ENCODE results near the gene HSD17B13. TPM values are rescaled to one million over a fixed set of nuclear protein-coding genes. Genes with fewer than 3 reads are reported as not detected.
"Not testable (repeated sequence)": the region's sequence is repeated elsewhere in the genome, so short reads cannot be mapped to it uniquely, and the experiment has no call there.

Gene HSD17B13
- total and polyA plus RNA-seq, 4 experiments from 2014 or later: 0.14 to 0.58 (median 0.35) TPM; not detected in 1

- no peak overlapping the region for H3K4me3 ChIP-seq (ENCODE audit: low read length in 2 of 2)
- no peak overlapping the region for H3K27ac ChIP-seq (ENCODE audit: low read depth, low read length)
- no peaks in the 10 kb centered on the region for H3K36me3 ChIP-seq (ENCODE audit: insufficient read depth, low read length)
- peak overlapping the region in 4 of 8 donors; percentile 27 to 57 (median 40) for H3K4me3 Mint-ChIP-seq
- CTCF ChIA-PET (ENCODE audit: partially characterized antibody): no interaction called here
- DNase-seq: no peak
- peaks cover 0 to 5% (median 2%) of the 10 kb centered on the region in 4 donors for H3K4me1 Mint-ChIP-seq
- peaks cover 0 to 4% of the 10 kb centered on the region in 2 donors for H3K36me3 Mint-ChIP-seq
- intact Hi-C loops (cut with micrococcal nuclease): no loop called here
- POLR2A ChIA-PET (ENCODE audit: partially characterized antibody): no interaction called here
- H3K4me1 ChIP-seq (ENCODE audit: insufficient read depth, low read length): no peaks in the 10 kb centered on the region
- no peaks in the 10 kb centered on the region for H3K27me3 ChIP-seq (ENCODE audit: insufficient read depth, low read length)
- H3K9me3 Mint-ChIP-seq: peaks cover 0 to 2% (median 0%) of the 10 kb centered on the region in 8 donors
- peaks cover 0 to 3% of the 10 kb centered on the region in 2 donors for H3K27me3 Mint-ChIP-seq
- H3K9me3 ChIP-seq (ENCODE audit: control insufficient read depth in 1 of 2, low read length in 2 of 2): no peaks in the 10 kb centered on the region
- no peak overlapping the region for H3K27ac Mint-ChIP-seq
Measured at GRCh38 chr4:87305562-87305961, 17.1 kb downstream of the HSD17B13 start.

- no peak overlapping the region for H3K27ac ChIP-seq (ENCODE audit: low read depth, low read length)
- Mint-ChIP-seq H3K9me3 (peaks cover 0 to 2% (median 0%) of the 10 kb centered on the region in 8 donors), H3K4me3 (peak overlapping the region in 7 of 8 donors; percentile 4 to 57 (median 27)), H3K36me3 (peaks cover 0 to 4% of the 10 kb centered on the region in 2 donors), H3K27ac (no peak overlapping the region), H3K4me1 (peaks cover 0 to 5% (median 2%) of the 10 kb centered on the region in 4 donors), H3K27me3 (peaks cover under 1 to 3% of the 10 kb centered on the region in 2 donors)
- ChIA-PET POLR2A (ENCODE audit: partially characterized antibody) (no interaction called here), CTCF (ENCODE audit: partially characterized antibody) (interaction anchor here (1.1 kb wide), 1 partner anchor 16 kb away, joined by 3 read pairs; no protein-coding TSS in a partner anchor)
- no peaks in the 10 kb centered on the region for H3K36me3 ChIP-seq (ENCODE audit: insufficient read depth, low read length)
- no peaks in the 10 kb centered on the region for H3K27me3 ChIP-seq (ENCODE audit: insufficient read depth, low read length)
- H3K9me3 ChIP-seq (ENCODE audit: control insufficient read depth in 1 of 2, low read length in 2 of 2): no peaks in the 10 kb centered on the region
- H3K4me1 ChIP-seq (ENCODE audit: insufficient read depth, low read length): no peaks in the 10 kb centered on the region
- H3K4me3 ChIP-seq (ENCODE audit: low read length in 2 of 2): no peak overlapping the region
- intact Hi-C loops (cut with micrococcal nuclease): no loop called here
- DNase-seq: no peak
Measured at GRCh38 chr4:87304745-87305432, 17.8 kb downstream of the HSD17B13 start.

GRCh38 chr4:87299898-87300297 is 22.8 kb downstream of the HSD17B13 start:
- CTCF ChIA-PET (ENCODE audit: partially characterized antibody): no interaction called here
- H3K4me3 Mint-ChIP-seq: no peak overlapping the region
- no peak overlapping the region for H3K27ac Mint-ChIP-seq
- no peak overlapping the region for H3K27ac ChIP-seq (ENCODE audit: low read depth, low read length)
- H3K36me3 ChIP-seq (ENCODE audit: insufficient read depth, low read length): no peaks in the 10 kb centered on the region
- H3K4me3 ChIP-seq (ENCODE audit: low read length in 2 of 2): no peak overlapping the region
- POLR2A ChIA-PET (ENCODE audit: partially characterized antibody): no interaction called here
- H3K27me3 Mint-ChIP-seq: peaks cover 1 to 6% of the 10 kb centered on the region in 2 donors
- H3K9me3 Mint-ChIP-seq: peaks cover 0 to 7% (median 1%) of the 10 kb centered on the region in 8 donors
- H3K9me3 ChIP-seq (ENCODE audit: control insufficient read depth in 1 of 2, low read length in 2 of 2): no peaks in the 10 kb centered on the region
- H3K4me1 Mint-ChIP-seq: no peaks in the 10 kb centered on the region
- intact Hi-C loops (cut with micrococcal nuclease): no loop called here
- no peaks in the 10 kb centered on the region for H3K36me3 Mint-ChIP-seq
- no peaks in the 10 kb centered on the region for H3K27me3 ChIP-seq (ENCODE audit: insufficient read depth, low read length)
- no peaks in the 10 kb centered on the region for H3K4me1 ChIP-seq (ENCODE audit: insufficient read depth, low read length)
- no peak for DNase-seq

GRCh38 chr4:87298362-87298761 is 24.3 kb downstream of the HSD17B13 start:
- DNase-seq: no peak
- Histone ChIP-seq H3K9me3 (ENCODE audit: control insufficient read depth in 1 of 2, low read length in 2 of 2) (no peaks in the 10 kb centered on the region), H3K27me3 (ENCODE audit: insufficient read depth, low read length) (no peaks in the 10 kb centered on the region), H3K27ac (ENCODE audit: low read depth, low read length) (no peak overlapping the region), H3K4me1 (ENCODE audit: insufficient read depth, low read length) (no peaks in the 10 kb centered on the region), H3K36me3 (ENCODE audit: insufficient read depth, low read length) (no peaks in the 10 kb centered on the region), H3K4me3 (ENCODE audit: low read length in 2 of 2) (no peak overlapping the region)
- ChIA-PET POLR2A (ENCODE audit: partially characterized antibody) (no interaction called here), CTCF (ENCODE audit: partially characterized antibody) (no interaction called here)
- Mint-ChIP-seq H3K27me3 (peaks cover 1 to 4% of the 10 kb centered on the region in 2 donors), H3K27ac (no peak overlapping the region), H3K36me3 (no peaks in the 10 kb centered on the region), H3K4me1 (no peaks in the 10 kb centered on the region), H3K9me3 (peaks cover 0 to 20% (median 11%) of the 10 kb centered on the region in 8 donors), H3K4me3 (no peak overlapping the region)
- intact Hi-C loops (cut with micrococcal nuclease): no loop called here

- H3K4me1 ChIP-seq (ENCODE audit: insufficient read depth, low read length); H3K36me3 ChIP-seq (ENCODE audit: insufficient read depth, low read length); H3K27ac ChIP-seq (ENCODE audit: low read depth, low read length); H3K4me3 ChIP-seq (ENCODE audit: low read length in 2 of 2); DNase-seq; intact Hi-C loops (cut with micrococcal nuclease); CTCF ChIA-PET (ENCODE audit: partially characterized antibody); H3K27ac Mint-ChIP-seq; H3K36me3 Mint-ChIP-seq; H3K4me3 Mint-ChIP-seq; H3K27me3 ChIP-seq (ENCODE audit: insufficient read depth, low read length); H3K9me3 ChIP-seq (ENCODE audit: control insufficient read depth in 1 of 2, low read length in 2 of 2); H3K27me3 Mint-ChIP-seq; H3K4me1 Mint-ChIP-seq; POLR2A ChIA-PET (ENCODE audit: partially characterized antibody): not testable (repeated sequence)
- peaks cover 0 to 25% (median 12%) of the 10 kb centered on the region in 8 donors for H3K9me3 Mint-ChIP-seq
Measured at GRCh38 chr4:87294911-87295310, 27.8 kb downstream of the HSD17B13 start.

GRCh38 chr4:87293889-87294288 is 28.8 kb downstream of the HSD17B13 start:
- H3K4me1 Mint-ChIP-seq; POLR2A ChIA-PET (ENCODE audit: partially characterized antibody); DNase-seq: not testable (repeated sequence)

GRCh38 chr4:87286970-87287369 is 35.7 kb downstream of the HSD17B13 start:
- H3K36me3 ChIP-seq (ENCODE audit: insufficient read depth, low read length): no peaks in the 10 kb centered on the region
- peaks cover 0 to 5% of the 10 kb centered on the region in 2 donors for H3K36me3 Mint-ChIP-seq
- no peak overlapping the region for H3K27ac ChIP-seq (ENCODE audit: low read depth, low read length)
- H3K9me3 ChIP-seq (ENCODE audit: control insufficient read depth in 1 of 2, low read length in 2 of 2): peaks cover 0 to 14% of the 10 kb centered on the region in 2 donors
- no peak overlapping the region for H3K4me3 Mint-ChIP-seq
- peaks cover 3 to 45% (median 33%) of the 10 kb centered on the region in 8 donors for H3K9me3 Mint-ChIP-seq
- H3K4me1 ChIP-seq (ENCODE audit: insufficient read depth, low read length): no peaks in the 10 kb centered on the region
- H3K4me1 Mint-ChIP-seq: no peaks in the 10 kb centered on the region
- no peak overlapping the region for H3K27ac Mint-ChIP-seq
- ChIA-PET CTCF (ENCODE audit: partially characterized antibody) (no interaction called here), POLR2A (ENCODE audit: partially characterized antibody) (no interaction called here)
- intact Hi-C loops (cut with micrococcal nuclease): no loop called here
- DNase-seq: no peak
- H3K4me3 ChIP-seq (ENCODE audit: low read length in 2 of 2): no peak overlapping the region
- no peaks in the 10 kb centered on the region for H3K27me3 Mint-ChIP-seq
- no peaks in the 10 kb centered on the region for H3K27me3 ChIP-seq (ENCODE audit: insufficient read depth, low read length)

More at GRCh38 chr4:87293889-87294288, 28.8 kb downstream of the HSD17B13 start:
- CTCF ChIA-PET (ENCODE audit: partially characterized antibody); H3K4me3 Mint-ChIP-seq; H3K27ac ChIP-seq (ENCODE audit: low read depth, low read length); H3K27ac Mint-ChIP-seq; H3K27me3 ChIP-seq (ENCODE audit: insufficient read depth, low read length); H3K36me3 ChIP-seq (ENCODE audit: insufficient read depth, low read length); H3K27me3 Mint-ChIP-seq; H3K4me3 ChIP-seq (ENCODE audit: low read length in 2 of 2); intact Hi-C loops (cut with micrococcal nuclease); H3K9me3 ChIP-seq (ENCODE audit: control insufficient read depth in 1 of 2, low read length in 2 of 2); H3K4me1 ChIP-seq (ENCODE audit: insufficient read depth, low read length); H3K36me3 Mint-ChIP-seq: not testable (repeated sequence)
- H3K9me3 Mint-ChIP-seq: peaks cover 0 to 25% (median 12%) of the 10 kb centered on the region in 8 donors

Measured in CD4-positive, alpha-beta memory T cell (primary cell).